Measurements from ENCODE around the gene CD6. TPM values are rescaled to one million over a fixed set of nuclear protein-coding genes. Genes with fewer than 3 reads are reported as not detected.

Gene CD6
- total RNA-seq, 1 donor from 2014 or later, result 0.47 TPM

GRCh38 chr11:60964801-60965200 is 6.7 kb upstream of the CD6 start:
- H3K36me3 ChIP-seq, result no peaks in the 10 kb centered on the region
- peaks cover 8% of the 10 kb centered on the region for H3K9me3 ChIP-seq (replicated peaks)
- no peak overlapping the region for H3K4me3 ChIP-seq
- no peak overlapping the region for H3K27ac ChIP-seq (replicated peaks)
- H3K4me1 ChIP-seq, result peaks cover 8% of the 10 kb centered on the region
- TF ChIP-seq, protein P1, sequence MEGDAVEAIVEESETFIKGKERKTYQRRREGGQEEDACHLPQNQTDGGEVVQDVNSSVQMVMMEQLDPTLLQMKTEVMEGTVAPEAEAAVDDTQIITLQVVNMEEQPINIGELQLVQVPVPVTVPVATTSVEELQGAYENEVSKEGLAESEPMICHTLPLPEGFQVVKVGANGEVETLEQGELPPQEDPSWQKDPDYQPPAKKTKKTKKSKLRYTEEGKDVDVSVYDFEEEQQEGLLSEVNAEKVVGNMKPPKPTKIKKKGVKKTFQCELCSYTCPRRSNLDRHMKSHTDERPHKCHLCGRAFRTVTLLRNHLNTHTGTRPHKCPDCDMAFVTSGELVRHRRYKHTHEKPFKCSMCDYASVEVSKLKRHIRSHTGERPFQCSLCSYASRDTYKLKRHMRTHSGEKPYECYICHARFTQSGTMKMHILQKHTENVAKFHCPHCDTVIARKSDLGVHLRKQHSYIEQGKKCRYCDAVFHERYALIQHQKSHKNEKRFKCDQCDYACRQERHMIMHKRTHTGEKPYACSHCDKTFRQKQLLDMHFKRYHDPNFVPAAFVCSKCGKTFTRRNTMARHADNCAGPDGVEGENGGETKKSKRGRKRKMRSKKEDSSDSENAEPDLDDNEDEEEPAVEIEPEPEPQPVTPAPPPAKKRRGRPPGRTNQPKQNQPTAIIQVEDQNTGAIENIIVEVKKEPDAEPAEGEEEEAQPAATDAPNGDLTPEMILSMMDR (IDR thresholded peaks at IDR 0.05; ENCODE audit: borderline replicate concordance), result no peak
- DNase-seq, result no peak
- intact Hi-C loops (cut with micrococcal nuclease), result no loop called here
- H3K27me3 ChIP-seq (ENCODE audit: low read depth), result no peaks in the 10 kb centered on the region

DNA sequence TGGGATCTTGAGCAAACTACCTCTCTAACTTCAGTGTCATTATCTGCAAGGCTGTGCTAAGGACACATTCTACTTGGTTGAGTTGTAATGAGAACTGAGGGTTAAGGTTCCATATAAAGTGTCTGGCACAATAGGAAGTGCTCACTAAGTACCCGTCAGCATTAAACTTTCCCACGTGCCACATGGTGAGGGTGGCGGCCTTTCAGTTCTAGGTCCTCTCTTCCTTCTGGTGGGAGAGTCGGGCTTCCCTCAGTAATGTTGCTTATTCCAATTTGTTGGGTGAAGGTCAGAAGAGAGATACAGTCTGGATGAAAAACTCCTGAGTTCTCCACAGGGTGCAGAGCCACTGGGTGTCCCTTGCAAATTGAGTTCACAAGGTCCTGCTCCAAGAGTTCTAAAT is 4.6 kb upstream of the CD6 start:
- Histone ChIP-seq H3K36me3 (no peaks in the 10 kb centered on the region), H3K9me3 (replicated peaks) (peaks cover 8% of the 10 kb centered on the region), H3K4me1 (peaks cover 5% of the 10 kb centered on the region), H3K27ac (replicated peaks) (no peak overlapping the region), H3K27me3 (ENCODE audit: low read depth) (no peaks in the 10 kb centered on the region), H3K4me3 (no peak overlapping the region)
- intact Hi-C loops (cut with micrococcal nuclease), result no loop called here
- TF ChIP-seq, protein P1 (IDR thresholded peaks at IDR 0.05; ENCODE audit: borderline replicate concordance), result no peak
- DNase-seq, result no peak

DNA sequence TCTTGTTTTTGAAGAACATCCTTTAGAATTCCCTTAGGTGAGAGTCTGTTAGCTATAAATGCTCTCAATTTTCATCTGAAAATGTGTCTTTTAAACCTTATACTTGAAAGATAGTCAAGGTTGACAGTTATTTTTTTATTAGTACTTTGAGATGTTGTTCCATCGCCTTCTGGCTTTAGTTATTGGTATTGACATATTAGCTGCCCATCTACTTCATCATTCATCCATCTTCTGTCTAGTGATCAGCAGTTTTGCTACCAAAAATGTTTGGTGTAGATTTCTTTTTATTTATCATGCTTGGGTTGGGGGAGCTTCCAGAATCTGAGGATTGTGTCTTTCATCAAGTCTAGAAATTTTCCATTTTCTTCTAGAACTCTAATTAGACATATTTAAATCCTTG is 3.3 kb upstream of the CD6 start:
- H3K27me3 ChIP-seq (ENCODE audit: low read depth), result no peaks in the 10 kb centered on the region
- H3K4me1 ChIP-seq, result no peaks in the 10 kb centered on the region
- no peaks in the 10 kb centered on the region for H3K36me3 ChIP-seq
- intact Hi-C loops (cut with micrococcal nuclease), result no loop called here
- H3K27ac ChIP-seq (replicated peaks), result no peak overlapping the region
- H3K9me3 ChIP-seq (replicated peaks), result peaks cover 8% of the 10 kb centered on the region
- no peak for DNase-seq
- TF ChIP-seq, protein P1 (IDR thresholded peaks at IDR 0.05; ENCODE audit: borderline replicate concordance), result no peak
- no peak overlapping the region for H3K4me3 ChIP-seq

- peaks cover 8% of the 10 kb centered on the region for H3K9me3 ChIP-seq (replicated peaks)
- H3K27me3 ChIP-seq (ENCODE audit: low read depth), result no peaks in the 10 kb centered on the region
- H3K4me1 ChIP-seq, result no peaks in the 10 kb centered on the region
- no peak overlapping the region for H3K4me3 ChIP-seq
- no peak overlapping the region for H3K27ac ChIP-seq (replicated peaks)
- TF ChIP-seq, protein P1 (IDR thresholded peaks at IDR 0.05; ENCODE audit: borderline replicate concordance), result peak; percentile 90
- no peaks in the 10 kb centered on the region for H3K36me3 ChIP-seq
- intact Hi-C loops (cut with micrococcal nuclease), result no loop called here
- DNase-seq, result peak; percentile 51
These were observed 1.1 kb upstream of the CD6 start for GRCh38 chr11:60970369-60970774.

GRCh38 chr11:60970890-60971289 is 590 bp upstream of the CD6 start:
- H3K27me3 ChIP-seq (ENCODE audit: low read depth), result no peaks in the 10 kb centered on the region
- no peak overlapping the region for H3K27ac ChIP-seq (replicated peaks)
- peaks cover 8% of the 10 kb centered on the region for H3K9me3 ChIP-seq (replicated peaks)
- H3K4me3 ChIP-seq, result no peak overlapping the region
- no peaks in the 10 kb centered on the region for H3K36me3 ChIP-seq
- H3K4me1 ChIP-seq, result no peaks in the 10 kb centered on the region
- intact Hi-C loops (cut with micrococcal nuclease), result no loop called here
- TF ChIP-seq, protein P1 (IDR thresholded peaks at IDR 0.05; ENCODE audit: borderline replicate concordance), result no peak
- no peak for DNase-seq

Data from left ventricle myocardium inferior (tissue), 1 donor.